WTC11 (cell line): ENCODE measurements around the gene MRC2. TPM values are rescaled to one million over a fixed set of nuclear protein-coding genes. Genes with fewer than 3 reads are reported as not detected.

Source experiments
- ATAC-seq: fragments of 200-7000 bp; cut with Tn5 transposase; 2 replicates; pipeline ENCODE4 v1.10.0; 2021; ENCODE audit warnings: mild to moderate bottlenecking, moderate library complexity
- CTCF ChIA-PET: fragments of 300-600 bp; sonication (Branson Sonifier 250); formaldehyde crosslinking; loops from one replicate; lab custom pipeline; 2021; ENCODE audit warnings: antibody characterized with exemption; lab: Charles Lee
- POLR2A ChIA-PET: fragments of 350-600 bp; sonication (Branson Sonifier 250); formaldehyde crosslinking; loops from one replicate; lab custom pipeline; 2021; ENCODE audit warnings: antibody characterized with exemption; lab: Charles Lee
- DNase-seq: peaks from one replicate; pipeline ENCODE4 v3.0.0; 2021; ENCODE audit warnings: low spot score
- H3K27ac Mint-ChIP-seq: 2 replicates; pipeline ENCODE4 v1.8.0; 2021; ENCODE audit warnings: mixed read lengths
- H3K27me3 Mint-ChIP-seq: 2 replicates; pipeline ENCODE4 v1.8.0; 2021; ENCODE audit warnings: low read depth, mild to moderate bottlenecking, moderate library complexity, mixed read lengths
- H3K36me3 Mint-ChIP-seq: 2 replicates; pipeline ENCODE4 v1.8.0; 2021; ENCODE audit warnings: mixed read lengths
- H3K4me1 Mint-ChIP-seq: 2 replicates; pipeline ENCODE4 v1.8.0; 2022; ENCODE audit warnings: mixed read lengths
- H3K4me3 Mint-ChIP-seq: 2 replicates; pipeline ENCODE4 v1.8.0; 2021; ENCODE audit warnings: mild to moderate bottlenecking, moderate library complexity, mixed read lengths
- H3K9me3 Mint-ChIP-seq: 2 replicates; pipeline ENCODE4 v1.8.0; 2021; ENCODE audit warnings: mixed read lengths
- ESRRA ChIP-seq: sonication (generic); formaldehyde crosslinking; IDR thresholded peaks from 2 replicates; pipeline ENCODE4 v1.8.1; 2022; ENCODE audit warnings: mild to moderate bottlenecking, missing genetic modification reagents, borderline replicate concordance
- FOXJ3 ChIP-seq: sonication (generic); formaldehyde crosslinking; IDR thresholded peaks from 2 replicates; pipeline ENCODE4 v1.9.0; 2021; ENCODE audit warnings: missing genetic modification reagents, mild to moderate bottlenecking, borderline replicate concordance
- GABPB1 ChIP-seq: sonication (generic); formaldehyde crosslinking; IDR thresholded peaks from 2 replicates; pipeline ENCODE4 v1.8.1; 2023; ENCODE audit warnings: mild to moderate bottlenecking, missing genetic modification reagents
- JAZF1 ChIP-seq: fragments of 250-450 bp; sonication (Bioruptor Pico); IDR thresholded peaks from 2 replicates; pipeline ENCODE4 v1.9.0; 2021; ENCODE audit warnings: moderate library complexity, mild to moderate bottlenecking, inconsistent platforms
- MYBL2 ChIP-seq: sonication (generic); formaldehyde crosslinking; IDR thresholded peaks from 2 replicates; pipeline ENCODE4 v1.8.1; 2023; ENCODE audit warnings: mild to moderate bottlenecking, moderate library complexity, missing genetic modification reagents
- NR2C2 ChIP-seq: sonication (generic); formaldehyde crosslinking; IDR thresholded peaks from 2 replicates; pipeline ENCODE4 v1.8.0; 2022; ENCODE audit warnings: mild to moderate bottlenecking, missing genetic modification reagents
- NR3C1 ChIP-seq: sonication (generic); formaldehyde crosslinking; conservative IDR thresholded peaks from 2 replicates; pipeline ENCODE4 v1.8.1; 2023; ENCODE audit warnings: low read depth, mild to moderate bottlenecking, missing genetic modification reagents
- ZNF219 ChIP-seq: sonication (generic); formaldehyde crosslinking; IDR thresholded peaks from 2 replicates; pipeline ENCODE4 v1.8.0; 2023; ENCODE audit warnings: missing genetic modification reagents, mild to moderate bottlenecking, borderline replicate concordance
- ZNF263 ChIP-seq: sonication (generic); formaldehyde crosslinking; IDR thresholded peaks from 2 replicates; pipeline ENCODE4 v1.8.1; 2022; ENCODE audit warnings: low read depth, mild to moderate bottlenecking, moderate library complexity, missing genetic modification reagents
- total RNA-seq: library from RNA; stranded (reverse); gene quantifications from 3 replicates; pipeline ENCODE4 v1.2.3, GENCODE V29; 2021
- TF ChIP-seq, protein P1 (sequence below): sonication (generic); formaldehyde crosslinking; IDR thresholded peaks from 2 replicates; pipeline ENCODE4 v1.8.0; 2022; ENCODE audit warnings: mild to moderate bottlenecking, missing genetic modification reagents
- TF ChIP-seq, protein P2 (sequence below): sonication (generic); formaldehyde crosslinking; IDR thresholded peaks from 2 replicates; pipeline ENCODE4 v1.8.1; 2023; ENCODE audit warnings: mild to moderate bottlenecking, missing genetic modification reagents, borderline replicate concordance
- TF ChIP-seq, protein P3 (sequence below): fragments of 250-450 bp; sonication (Bioruptor Pico); IDR thresholded peaks from 2 replicates; pipeline ENCODE4 v1.8.0; 2021; ENCODE audit warnings: mild to moderate bottlenecking
- TF ChIP-seq, protein P4 (sequence below): sonication (generic); formaldehyde crosslinking; IDR thresholded peaks from 2 replicates; pipeline ENCODE4 v1.8.1; 2023; ENCODE audit warnings: mild to moderate bottlenecking, missing genetic modification reagents
- TF ChIP-seq, protein P5 (sequence below): sonication (generic); formaldehyde crosslinking; IDR thresholded peaks from 2 replicates; pipeline ENCODE4 v1.8.0; 2022; ENCODE audit warnings: mild to moderate bottlenecking, missing genetic modification reagents
- TF ChIP-seq, protein P6 (sequence below): fragments of 200-600 bp; IDR thresholded peaks from 2 replicates; pipeline ENCODE4 v1.8.0; 2022; ENCODE audit warnings: antibody characterized with exemption

Gene MRC2
- total RNA-seq, 1 experiment from 2014 or later = 35.3 TPM

DNA sequence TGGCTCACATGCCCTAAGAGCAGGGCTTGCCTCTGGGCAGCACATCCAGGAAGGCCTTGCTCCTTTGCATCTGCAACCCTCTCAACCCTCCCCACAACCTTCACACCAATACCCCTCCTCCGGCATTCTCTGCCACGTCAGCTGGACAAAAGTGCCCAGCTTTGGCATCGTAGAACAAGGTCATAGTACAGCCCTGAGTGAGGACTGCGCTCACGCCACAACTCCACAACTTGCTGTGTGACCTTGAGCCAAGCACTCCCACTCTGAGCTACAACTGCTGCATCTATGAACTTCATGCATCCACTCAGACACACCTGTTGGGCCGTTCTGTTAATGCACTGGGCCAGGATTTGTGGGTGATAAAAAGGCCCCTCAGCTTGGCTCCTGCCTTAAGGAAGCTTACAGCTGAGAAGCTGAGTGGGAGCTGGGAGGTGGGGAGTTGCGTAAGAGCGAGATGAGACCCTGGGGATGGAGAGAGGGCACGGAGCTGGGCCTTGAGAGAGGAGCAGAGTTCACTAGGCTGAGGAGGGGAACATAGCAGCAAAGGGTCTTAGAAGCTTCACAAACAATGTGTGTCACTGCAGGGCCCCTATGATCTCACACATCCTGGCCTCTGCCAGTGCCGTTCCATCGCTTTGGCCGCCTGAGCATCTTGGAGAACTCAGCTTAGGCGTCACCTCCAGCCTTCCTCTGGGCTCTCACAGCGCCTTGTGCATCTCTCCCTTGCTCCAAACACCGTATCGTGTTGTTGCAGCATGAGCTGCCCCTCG, 8.6 kb upstream of the MRC2 start:
- no peak overlapping the region for H3K4me3 Mint-ChIP-seq
- TF ChIP-seq FOXJ3 (CRISPR knock-in tag) = no peak
- TF ChIP-seq ESRRA (CRISPR knock-in tag) = no peak
- TF ChIP-seq, protein P1, sequence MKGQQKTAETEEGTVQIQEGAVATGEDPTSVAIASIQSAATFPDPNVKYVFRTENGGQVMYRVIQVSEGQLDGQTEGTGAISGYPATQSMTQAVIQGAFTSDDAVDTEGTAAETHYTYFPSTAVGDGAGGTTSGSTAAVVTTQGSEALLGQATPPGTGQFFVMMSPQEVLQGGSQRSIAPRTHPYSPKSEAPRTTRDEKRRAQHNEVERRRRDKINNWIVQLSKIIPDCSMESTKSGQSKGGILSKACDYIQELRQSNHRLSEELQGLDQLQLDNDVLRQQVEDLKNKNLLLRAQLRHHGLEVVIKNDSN (CRISPR knock-in tag) = no peak
- TF ChIP-seq NR2C2 = no peak
- TF ChIP-seq ZNF219 (CRISPR knock-in tag) = no peak
- TF ChIP-seq, protein P2, sequence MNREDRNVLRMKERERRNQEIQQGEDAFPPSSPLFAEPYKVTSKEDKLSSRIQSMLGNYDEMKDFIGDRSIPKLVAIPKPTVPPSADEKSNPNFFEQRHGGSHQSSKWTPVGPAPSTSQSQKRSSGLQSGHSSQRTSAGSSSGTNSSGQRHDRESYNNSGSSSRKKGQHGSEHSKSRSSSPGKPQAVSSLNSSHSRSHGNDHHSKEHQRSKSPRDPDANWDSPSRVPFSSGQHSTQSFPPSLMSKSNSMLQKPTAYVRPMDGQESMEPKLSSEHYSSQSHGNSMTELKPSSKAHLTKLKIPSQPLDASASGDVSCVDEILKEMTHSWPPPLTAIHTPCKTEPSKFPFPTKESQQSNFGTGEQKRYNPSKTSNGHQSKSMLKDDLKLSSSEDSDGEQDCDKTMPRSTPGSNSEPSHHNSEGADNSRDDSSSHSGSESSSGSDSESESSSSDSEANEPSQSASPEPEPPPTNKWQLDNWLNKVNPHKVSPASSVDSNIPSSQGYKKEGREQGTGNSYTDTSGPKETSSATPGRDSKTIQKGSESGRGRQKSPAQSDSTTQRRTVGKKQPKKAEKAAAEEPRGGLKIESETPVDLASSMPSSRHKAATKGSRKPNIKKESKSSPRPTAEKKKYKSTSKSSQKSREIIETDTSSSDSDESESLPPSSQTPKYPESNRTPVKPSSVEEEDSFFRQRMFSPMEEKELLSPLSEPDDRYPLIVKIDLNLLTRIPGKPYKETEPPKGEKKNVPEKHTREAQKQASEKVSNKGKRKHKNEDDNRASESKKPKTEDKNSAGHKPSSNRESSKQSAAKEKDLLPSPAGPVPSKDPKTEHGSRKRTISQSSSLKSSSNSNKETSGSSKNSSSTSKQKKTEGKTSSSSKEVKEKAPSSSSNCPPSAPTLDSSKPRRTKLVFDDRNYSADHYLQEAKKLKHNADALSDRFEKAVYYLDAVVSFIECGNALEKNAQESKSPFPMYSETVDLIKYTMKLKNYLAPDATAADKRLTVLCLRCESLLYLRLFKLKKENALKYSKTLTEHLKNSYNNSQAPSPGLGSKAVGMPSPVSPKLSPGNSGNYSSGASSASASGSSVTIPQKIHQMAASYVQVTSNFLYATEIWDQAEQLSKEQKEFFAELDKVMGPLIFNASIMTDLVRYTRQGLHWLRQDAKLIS (CRISPR knock-in tag) = no peak
- TF ChIP-seq, protein P3, sequence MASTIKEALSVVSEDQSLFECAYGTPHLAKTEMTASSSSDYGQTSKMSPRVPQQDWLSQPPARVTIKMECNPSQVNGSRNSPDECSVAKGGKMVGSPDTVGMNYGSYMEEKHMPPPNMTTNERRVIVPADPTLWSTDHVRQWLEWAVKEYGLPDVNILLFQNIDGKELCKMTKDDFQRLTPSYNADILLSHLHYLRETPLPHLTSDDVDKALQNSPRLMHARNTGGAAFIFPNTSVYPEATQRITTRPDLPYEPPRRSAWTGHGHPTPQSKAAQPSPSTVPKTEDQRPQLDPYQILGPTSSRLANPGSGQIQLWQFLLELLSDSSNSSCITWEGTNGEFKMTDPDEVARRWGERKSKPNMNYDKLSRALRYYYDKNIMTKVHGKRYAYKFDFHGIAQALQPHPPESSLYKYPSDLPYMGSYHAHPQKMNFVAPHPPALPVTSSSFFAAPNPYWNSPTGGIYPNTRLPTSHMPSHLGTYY (CRISPR knock-in tag) = no peak
- TF ChIP-seq MYBL2 (CRISPR knock-in tag) = no peak
- TF ChIP-seq, protein P4, sequence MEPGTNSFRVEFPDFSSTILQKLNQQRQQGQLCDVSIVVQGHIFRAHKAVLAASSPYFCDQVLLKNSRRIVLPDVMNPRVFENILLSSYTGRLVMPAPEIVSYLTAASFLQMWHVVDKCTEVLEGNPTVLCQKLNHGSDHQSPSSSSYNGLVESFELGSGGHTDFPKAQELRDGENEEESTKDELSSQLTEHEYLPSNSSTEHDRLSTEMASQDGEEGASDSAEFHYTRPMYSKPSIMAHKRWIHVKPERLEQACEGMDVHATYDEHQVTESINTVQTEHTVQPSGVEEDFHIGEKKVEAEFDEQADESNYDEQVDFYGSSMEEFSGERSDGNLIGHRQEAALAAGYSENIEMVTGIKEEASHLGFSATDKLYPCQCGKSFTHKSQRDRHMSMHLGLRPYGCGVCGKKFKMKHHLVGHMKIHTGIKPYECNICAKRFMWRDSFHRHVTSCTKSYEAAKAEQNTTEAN (CRISPR knock-in tag) = no peak
- TF ChIP-seq NR3C1 (CRISPR knock-in tag) = no peak
- TF ChIP-seq GABPB1 (CRISPR knock-in tag) = no peak
- TF ChIP-seq ZNF263 (CRISPR knock-in tag) = no peak
- no peak for TF ChIP-seq JAZF1 (CRISPR knock-in tag)
- TF ChIP-seq, protein P5, sequence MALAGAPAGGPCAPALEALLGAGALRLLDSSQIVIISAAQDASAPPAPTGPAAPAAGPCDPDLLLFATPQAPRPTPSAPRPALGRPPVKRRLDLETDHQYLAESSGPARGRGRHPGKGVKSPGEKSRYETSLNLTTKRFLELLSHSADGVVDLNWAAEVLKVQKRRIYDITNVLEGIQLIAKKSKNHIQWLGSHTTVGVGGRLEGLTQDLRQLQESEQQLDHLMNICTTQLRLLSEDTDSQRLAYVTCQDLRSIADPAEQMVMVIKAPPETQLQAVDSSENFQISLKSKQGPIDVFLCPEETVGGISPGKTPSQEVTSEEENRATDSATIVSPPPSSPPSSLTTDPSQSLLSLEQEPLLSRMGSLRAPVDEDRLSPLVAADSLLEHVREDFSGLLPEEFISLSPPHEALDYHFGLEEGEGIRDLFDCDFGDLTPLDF = no peak
- TF ChIP-seq, protein P6, sequence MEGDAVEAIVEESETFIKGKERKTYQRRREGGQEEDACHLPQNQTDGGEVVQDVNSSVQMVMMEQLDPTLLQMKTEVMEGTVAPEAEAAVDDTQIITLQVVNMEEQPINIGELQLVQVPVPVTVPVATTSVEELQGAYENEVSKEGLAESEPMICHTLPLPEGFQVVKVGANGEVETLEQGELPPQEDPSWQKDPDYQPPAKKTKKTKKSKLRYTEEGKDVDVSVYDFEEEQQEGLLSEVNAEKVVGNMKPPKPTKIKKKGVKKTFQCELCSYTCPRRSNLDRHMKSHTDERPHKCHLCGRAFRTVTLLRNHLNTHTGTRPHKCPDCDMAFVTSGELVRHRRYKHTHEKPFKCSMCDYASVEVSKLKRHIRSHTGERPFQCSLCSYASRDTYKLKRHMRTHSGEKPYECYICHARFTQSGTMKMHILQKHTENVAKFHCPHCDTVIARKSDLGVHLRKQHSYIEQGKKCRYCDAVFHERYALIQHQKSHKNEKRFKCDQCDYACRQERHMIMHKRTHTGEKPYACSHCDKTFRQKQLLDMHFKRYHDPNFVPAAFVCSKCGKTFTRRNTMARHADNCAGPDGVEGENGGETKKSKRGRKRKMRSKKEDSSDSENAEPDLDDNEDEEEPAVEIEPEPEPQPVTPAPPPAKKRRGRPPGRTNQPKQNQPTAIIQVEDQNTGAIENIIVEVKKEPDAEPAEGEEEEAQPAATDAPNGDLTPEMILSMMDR = no peak
- TF ChIP-seq, all 79 proteins: peak for 0
- Mint-ChIP-seq H3K9me3 (no peaks in the 10 kb centered on the region), H3K4me1 (peaks cover 22% of the 10 kb centered on the region), H3K36me3 (peaks cover 10% of the 10 kb centered on the region), H3K27me3 (no peaks in the 10 kb centered on the region), H3K27ac (peak overlapping the region; percentile 80)
- POLR2A ChIA-PET = no interaction called here
- DNase-seq = no peak
- ATAC-seq = no peak
- CTCF ChIA-PET = interaction anchor here (1.3 to 2.3 kb wide), 2 partner anchors 19 to 66 kb away, joined by 4 to 7 read pairs; no protein-coding TSS in a partner anchor
